HCEC 1CT (cell line): ENCODE results near the gene UFD1.

Experiments used
- DNase-seq: peaks from one replicate; pipeline ENCODE4 v3.0.0-alpha.2; 2017

The UFD1 gene, protein sequence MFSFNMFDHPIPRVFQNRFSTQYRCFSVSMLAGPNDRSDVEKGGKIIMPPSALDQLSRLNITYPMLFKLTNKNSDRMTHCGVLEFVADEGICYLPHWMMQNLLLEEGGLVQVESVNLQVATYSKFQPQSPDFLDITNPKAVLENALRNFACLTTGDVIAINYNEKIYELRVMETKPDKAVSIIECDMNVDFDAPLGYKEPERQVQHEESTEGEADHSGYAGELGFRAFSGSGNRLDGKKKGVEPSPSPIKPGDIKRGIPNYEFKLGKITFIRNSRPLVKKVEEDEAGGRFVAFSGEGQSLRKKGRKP

DNA sequence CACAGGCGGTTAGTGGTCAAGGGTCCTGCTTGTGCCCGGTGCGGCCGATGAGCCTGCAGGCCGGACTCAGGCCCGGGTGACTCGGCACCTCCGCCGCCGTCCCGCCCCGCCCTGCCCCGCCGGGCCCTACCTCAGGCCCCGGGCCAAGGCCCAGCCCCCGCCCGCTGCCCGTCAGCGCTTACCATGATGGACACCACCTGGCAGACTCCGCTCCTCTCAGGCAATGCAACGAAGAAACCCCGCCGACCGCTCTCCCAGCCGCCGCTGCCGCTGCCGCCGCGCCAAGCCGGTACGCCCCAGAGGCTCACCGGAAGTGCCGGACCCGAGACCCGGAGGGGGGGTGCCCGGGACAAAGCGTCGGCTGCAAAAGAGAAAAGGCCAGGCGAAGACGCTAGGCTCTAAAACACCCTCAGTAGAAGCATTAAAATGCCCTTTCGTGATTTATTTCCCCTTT, at the start of gene UFD1:
TSS of gene UFD1 (minus strand) at position 293 of the 454 bp plus-strand sequence. CDS start at position 185, 108 bp downstream.
- peak; percentile 94 for DNase-seq

DNA sequence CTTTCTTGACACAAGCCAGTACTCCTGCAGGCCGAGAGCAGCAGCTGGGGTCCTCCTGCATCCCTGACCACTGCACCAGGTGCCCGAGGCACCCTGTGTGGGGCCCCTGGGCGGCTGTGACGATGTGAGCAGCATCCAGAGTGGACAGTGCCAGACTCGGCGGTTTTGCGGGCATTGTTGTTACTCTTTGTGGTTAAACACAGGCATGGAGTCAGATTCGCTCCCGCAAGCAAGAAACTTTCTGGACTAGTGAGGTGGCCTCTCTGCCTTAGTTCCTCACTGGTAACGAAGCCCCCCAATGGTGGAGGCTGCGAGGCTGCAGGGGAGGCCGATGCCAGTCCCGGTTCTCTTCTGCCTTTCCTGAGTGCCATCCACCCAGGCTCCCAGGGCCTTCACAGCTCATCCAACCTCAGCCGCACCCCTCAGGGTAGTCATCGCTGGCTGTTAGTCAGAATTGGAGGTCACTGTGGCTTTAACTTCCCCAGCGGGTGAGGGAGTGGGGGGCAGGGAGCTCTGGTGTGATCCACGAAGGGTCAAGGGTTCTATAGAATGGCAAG, 48.9 kb upstream of the UFD1 start:
- DNase-seq = peak; percentile 63

DNA sequence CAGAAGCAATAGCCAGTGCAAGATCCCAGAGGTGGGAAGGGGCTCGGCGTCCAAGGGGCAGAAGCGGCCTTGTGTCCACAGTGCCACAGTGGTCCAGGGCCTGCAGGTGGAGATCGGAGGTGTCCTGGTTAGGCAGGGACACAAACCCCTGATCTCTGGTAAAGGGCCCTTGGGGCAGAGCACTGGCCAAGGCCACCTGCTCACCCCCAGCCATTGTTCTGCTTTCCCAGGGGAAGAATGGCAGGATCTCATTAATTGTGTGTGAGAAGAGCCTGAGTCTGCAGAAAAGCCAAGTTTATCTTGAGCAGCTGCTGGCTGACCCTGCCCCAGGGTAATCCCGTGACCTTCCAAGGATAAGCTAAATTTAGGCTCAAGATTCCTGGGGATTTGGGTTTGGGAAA, 48.3 kb upstream of the UFD1 start:
- no peak for DNase-seq

DNA sequence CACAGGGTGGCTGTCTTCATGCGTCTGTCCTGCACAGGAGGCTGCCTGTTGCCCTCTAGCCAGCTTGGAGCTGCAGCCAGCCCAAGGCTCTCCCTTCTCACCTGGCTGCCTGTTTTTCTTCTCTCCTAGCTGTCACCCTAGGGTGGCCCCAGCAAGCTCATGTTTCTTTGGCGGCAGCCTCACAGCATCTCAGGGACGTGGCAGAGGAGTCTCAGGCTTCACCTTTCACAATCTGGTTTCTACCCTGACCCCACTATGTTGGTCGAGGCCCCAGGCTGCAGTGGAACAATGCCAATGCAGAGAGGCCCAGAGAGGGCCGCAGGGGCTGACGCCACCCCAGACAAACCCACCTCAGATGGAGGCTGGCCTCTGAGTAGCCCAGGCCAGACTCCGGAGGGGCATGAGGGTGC, 47.7 kb upstream of the UFD1 start:
- no peak for DNase-seq

DNA sequence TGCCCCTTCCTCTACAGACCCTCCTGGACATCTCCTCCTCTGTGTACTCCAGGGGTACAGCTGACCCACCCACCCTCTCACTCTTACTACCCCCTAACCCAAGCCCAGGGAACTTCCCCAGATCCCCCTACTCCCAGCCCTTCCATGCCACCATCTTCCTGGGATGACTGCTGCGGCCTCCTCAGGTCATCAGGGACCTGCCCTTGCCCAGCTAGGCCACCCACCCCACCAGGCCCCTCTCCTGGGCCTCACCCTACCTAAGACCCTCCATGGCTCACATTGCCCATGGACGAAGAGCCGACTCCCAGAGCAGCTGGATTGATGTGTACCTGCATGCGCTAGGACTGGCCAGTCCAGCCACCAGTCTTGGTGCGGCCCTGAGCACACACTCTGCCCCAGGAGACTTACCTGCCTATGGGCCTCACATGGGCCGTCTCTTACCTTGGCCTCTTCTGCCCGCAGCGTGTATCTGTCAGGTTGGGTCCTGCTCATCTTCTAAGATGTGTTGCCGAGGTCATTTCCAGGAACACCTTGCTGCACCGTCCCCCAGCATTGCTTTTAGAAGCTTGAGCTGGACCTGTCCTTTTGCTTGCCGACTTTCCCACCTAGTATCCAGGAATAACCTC, 47.2 kb upstream of the UFD1 start:
- no peak for DNase-seq

DNA sequence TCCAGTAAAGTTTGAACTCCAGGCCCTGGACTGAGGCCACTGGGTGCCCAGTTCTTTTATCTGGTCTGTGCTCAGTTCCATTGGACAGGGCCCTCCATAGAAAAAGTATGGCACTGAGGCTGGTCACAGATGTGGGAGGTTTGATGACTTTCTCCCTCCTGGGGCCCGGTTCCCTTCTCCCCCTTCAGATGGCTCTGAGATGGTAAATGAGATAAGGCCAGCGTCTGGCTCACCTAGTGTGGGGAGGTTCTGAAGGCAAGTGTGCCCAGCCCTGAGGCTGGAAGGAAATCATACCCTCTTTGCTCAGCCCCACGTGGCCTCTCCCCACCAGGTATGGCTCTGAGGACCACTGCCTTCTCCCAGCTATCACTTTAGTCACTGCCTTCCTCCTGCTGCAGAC, 46.7 kb upstream of the UFD1 start:
- DNase-seq = no peak

DNA sequence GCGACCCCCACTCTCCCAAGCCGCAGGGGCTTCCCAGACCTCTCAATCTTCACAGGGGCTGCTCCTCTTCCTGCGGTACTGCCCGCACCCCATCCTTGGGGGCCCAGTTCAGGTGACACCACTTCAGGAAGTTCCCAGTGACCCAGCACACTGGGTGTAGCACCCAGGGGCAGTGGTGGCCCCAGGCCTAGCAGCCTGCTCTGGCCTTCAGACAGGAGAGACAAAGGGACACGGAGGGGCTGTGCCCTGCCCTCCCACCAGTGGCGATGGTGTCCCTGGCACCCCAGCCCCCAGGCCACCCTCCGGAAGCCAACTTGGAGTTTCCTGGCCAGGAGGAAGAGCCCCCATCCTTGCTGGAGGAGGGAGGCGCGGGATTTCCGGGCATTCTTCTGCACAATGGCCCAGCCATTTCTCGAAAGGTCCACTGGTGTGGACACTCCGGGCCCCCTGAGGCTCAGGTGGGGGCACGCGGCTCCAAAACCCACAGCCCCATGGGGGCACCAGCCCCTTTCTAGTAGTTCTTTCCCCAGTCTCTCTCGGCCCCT, 46.2 kb upstream of the UFD1 start:
- DNase-seq = no peak

DNA sequence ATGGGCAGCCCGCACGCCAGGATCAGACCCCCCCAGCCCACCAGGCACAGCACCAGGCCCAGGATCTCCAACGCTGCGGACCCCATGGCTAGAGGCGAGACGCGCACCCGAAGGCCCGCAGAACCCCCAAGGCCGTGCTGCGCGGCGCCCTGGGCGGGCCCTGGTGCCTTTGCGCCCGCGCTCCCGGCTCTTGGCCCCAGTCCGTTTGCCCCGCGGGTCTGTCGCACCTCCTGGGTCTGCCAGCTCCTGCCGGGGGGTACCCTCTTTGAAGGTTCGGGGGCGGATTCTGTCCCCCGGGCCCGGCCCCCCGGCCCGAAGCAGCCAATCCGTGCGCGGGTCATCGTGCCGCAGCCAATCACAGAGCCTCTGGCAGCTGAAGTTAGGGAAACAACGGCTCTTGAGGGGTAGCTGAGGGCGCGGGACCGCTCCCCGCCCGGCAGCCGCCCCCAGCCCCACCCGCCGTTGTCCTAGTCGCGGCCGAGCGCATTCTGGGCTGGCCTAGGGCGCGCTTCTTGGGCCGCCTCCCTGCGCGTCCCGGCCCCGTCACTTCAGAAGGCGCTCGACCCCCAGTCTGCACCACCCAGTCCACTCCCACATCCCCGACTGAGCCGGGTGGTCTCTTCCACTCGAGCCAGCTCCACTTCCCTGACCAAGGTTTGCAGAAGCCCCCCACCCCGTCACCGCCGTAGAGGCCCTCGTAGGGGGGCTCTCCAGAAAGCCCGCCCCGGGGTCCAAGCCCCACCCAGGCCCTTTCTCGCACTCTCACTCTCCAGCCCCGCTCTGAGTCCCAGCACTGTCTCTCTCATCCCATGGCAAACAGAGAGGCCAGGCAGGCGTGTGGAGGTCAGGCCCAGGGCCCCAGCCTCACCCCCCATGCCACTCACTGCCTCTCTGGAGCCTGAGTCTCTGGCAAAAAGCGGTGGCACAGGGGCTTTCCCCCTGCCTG, 45.5 kb upstream of the UFD1 start, which contains the start of gene CLDN5:
TSS of gene CLDN5 (minus strand) at position 241 of the 946 bp plus-strand sequence. CDS start at position 86, 155 bp downstream.
- no peak for DNase-seq

DNA sequence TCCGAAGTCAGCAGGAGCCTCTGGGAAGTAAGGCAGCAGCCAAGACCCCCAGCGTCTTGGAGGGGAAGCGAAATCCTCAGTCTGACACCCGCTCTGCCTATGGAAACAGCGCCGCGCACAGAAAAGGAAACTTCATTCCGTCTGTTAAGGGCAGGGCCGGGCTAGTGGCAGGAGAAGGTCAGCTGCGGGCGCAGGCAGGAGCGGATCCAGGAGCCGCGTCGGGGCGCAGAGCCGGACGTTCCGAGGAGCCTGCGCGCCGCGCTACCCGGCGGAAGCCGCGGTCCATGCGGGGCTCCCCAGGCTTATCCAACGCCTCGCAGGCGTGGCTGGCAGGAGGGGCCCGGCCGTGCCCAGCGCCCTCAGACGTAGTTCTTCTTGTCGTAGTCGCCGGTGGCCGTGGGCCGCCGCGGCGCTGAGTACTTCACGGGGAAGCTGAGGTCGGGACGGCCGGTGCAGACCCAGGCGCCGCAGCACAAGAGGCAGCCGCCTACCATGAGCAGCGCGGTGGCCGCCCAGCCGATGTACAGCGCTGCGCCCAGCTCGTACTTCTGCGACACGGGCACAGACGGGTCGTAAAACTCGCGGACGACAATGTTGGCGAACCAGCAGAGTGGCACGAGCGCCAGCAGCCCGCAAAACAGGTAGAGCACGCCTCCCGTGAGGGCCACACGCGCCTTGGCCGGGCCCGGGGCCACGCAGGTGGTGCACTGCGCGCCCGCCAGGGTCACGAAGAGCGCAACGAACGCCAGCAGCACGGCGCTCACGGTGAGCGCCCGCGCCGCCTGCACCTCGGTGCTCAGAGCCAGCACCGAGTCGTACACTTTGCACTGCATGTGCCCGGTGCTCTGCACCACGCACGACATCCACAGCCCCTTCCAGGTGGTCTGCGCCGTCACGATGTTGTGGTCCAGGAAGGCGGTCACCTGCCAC, 44.5 kb upstream of the UFD1 start:
- peak; percentile 19 for DNase-seq

DNA sequence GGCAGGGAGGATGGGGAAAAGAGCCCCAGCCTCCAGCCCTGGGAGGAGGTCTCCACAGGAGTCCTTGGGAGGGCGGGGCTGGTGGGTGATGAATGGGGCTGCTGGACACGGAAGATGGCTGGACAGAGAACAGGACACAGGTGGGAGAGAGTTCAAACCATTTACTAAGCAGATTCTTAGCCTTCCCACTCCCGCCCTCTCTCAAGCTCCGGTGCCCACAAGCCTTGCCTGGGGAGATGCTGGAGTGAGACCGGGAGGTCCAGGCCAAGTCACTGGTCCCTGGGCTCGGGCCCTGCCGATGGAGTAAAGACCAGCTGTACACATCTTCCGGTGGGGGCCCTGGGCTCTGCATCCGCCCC, 43.9 kb upstream of the UFD1 start:
- DNase-seq = no peak

DNA sequence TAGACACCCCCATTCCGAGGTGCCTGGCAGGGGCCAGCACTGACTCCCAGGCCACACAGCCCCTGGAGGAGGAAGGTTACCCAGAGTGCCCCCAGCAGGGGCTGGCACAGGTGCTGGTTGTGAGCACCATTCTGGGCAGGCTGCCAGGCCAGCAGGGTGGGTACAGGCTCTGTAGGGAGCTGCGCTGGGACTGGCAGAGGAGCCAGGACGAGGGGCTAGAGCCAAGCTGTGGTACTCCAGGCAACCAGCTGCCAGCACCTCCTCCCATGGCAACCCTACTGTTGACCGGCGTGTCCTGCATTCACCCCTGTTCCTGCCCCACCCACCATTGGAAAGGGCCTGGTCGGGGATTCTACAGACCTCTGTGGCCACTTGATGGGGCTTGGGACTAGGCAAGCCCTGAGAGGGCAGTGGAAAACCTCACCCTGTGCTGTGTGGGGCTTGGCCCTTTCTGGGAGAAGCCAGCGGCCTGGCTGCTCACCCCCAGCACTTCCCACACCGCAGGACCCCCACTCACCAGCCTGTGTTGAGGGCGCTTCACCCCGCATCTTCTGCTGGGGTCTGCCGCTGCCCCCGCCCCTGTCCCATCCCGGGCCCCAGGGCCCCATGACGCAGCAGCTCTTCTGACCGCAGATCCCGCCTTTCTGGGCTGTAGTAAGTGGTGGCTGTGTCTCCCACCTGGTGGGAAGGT, 43.3 kb upstream of the UFD1 start:
- DNase-seq = no peak

DNA sequence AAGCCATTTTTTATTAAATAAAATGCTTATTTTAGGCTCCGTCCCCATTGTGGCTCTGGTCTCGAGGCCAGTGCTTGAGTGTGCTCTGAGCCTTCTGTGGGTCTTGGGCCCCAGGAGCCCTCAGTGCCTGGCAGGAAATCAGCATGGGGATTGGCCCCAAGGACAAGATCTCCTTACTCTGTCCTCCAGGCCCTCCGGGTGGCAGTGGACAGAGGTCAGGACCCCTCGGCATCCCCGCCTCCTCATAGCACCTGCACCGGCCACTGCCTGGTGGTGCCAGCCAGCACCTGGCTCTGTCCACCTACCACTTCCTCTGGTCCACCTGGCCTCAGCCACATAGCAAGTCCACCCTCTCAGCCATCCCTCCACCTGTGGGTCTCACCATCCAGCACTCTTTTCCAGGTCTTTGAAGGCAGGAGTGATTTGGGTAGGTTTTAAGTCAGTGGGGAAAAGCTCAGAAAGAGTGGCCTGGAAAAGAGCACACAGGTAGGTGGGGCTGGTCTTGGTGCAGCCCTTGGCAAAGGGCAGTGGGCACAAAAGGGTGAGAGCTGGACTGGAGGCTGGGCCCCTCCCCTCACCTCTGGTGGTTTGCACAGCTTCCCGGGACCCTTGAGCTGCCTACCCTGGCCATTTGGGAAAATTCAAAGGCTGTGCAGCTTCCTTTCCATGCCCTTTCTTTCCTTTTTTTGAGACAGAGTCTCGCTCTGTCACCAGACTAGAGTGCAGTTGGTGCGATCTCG, 41.7 kb upstream of the UFD1 start:
- no peak for DNase-seq

DNA sequence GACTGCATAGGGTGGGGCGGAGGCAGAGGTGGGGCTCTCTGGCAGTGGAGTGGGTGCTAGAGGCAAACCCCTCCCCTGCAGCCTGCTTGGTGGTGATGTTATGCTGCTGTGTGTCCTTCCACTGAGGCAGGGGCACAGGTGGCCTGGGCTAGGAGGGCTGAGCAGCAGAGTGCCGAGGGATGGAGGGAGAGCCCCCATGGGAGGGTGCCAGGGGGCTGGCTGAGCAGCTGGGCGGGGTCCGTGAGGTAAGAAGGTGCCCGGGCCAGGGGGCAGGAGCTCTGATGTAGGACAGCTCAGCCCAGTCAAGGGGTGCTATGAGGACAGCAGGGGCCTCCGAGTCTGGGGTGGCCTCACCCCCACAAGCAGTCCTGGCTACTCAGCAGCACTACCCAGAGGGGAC, 41.0 kb upstream of the UFD1 start:
- no peak for DNase-seq

DNA sequence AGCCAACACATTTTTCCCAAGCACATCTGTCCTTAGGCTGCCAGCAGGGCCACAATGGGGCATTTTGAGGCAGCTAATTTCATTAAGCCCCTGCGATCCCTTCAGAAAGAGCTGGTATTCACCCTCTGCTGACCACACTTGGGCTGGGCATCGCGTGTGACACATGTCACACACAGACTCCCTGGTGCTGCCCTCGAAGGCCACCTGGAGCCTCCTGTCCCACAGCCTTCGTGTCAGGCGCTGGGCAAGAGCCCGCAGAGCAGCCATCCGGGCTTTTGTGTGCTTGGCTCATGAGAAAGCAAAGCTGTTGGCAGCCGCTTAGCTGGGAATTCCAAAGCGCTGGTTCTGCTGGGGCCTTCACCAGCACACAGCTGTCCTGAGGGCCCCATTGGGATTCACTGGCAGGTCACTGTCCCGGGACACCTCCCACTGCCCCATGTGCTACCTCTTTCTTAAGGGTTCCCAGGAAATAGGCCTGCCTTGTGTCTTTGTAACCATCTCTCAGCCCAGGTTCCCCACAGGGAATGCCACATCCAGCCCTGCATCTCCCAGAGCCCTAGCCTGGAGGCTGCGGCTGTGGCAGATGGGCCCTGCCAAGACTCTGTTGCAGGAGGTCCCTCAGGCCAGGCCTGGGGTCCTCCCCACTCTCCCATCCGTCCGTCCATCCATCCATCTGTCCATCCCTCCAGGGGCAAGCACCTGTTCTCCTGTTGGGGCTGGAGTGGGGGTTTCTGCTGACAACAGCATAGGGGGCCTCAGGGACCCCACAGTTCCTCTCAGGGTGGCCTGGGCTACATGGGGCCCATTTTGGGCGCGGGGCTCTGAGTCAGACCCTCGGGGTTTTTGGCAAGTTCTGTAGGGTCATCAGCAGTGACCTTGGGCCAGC, 40.3 kb upstream of the UFD1 start:
- no peak for DNase-seq

DNA sequence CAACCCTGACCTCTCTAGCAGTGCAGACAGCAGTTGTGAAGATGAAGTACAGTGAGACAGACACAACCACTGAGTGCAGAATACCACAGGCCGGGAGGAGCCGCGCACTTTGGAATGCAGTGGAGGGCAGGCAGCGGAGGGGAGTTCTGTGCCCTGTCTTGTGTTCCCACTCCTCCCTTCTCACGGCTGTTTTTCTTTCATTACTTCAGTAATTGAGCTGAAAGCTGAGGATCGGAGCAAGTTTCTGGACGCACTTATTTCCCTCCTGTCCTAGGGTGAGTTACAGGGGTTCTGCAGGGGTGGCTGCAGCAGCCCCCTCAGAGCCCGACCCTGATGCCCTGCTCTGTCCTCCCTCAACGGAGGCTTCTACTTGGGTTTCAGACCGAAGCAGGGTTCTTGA, 39.6 kb upstream of the UFD1 start:
- no peak for DNase-seq

DNA sequence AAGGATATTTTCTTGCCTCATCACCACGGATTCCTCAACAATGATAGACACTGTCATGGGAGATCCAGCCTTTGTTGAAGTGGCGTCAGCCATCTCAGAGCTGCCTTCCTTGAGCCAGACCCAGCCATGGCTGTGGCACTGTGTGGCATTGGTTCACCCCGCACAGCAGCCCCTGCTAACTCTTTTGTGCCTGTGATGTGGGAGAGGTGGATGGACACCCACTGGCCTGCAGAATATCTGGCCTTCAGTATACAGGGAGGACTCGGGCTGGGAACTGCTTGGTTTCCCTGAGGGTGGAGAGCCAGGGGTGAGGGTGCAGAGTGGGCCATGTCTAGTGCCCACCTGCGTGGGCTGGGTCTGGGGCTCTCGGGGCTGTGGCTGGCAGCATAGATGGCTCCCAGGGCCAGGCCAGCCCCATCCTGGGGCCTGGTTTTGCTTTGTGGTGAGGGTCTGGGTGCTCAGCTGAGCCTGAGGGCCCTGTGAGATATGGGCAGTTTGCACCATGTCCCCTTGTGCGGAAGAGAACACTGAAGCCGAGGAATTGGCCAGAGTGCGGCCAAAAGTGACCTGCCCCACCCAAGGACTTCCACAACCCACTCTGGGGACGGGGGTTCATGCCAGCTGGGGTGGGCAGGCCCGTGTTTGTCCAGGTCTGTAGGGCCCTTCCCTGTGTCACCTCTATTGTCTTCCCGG, 39.1 kb upstream of the UFD1 start:
- no peak for DNase-seq

DNA sequence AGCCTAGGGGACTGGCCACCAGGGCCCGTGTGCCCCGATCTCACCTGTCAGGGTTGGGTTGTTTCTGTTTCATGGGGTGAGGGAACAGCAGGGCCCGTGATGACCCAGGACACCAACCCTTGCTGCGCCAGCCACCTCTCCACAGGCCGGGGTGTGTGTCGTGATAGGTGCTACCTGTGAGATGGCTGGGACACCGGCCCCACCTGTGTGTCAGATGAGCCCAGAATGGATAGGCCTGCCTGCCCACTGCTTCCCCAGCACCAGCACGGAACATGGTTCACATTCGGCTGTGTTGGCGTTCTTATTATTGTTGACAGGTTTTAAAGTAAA, 38.1 kb upstream of the UFD1 start:
- DNase-seq = no peak

DNA sequence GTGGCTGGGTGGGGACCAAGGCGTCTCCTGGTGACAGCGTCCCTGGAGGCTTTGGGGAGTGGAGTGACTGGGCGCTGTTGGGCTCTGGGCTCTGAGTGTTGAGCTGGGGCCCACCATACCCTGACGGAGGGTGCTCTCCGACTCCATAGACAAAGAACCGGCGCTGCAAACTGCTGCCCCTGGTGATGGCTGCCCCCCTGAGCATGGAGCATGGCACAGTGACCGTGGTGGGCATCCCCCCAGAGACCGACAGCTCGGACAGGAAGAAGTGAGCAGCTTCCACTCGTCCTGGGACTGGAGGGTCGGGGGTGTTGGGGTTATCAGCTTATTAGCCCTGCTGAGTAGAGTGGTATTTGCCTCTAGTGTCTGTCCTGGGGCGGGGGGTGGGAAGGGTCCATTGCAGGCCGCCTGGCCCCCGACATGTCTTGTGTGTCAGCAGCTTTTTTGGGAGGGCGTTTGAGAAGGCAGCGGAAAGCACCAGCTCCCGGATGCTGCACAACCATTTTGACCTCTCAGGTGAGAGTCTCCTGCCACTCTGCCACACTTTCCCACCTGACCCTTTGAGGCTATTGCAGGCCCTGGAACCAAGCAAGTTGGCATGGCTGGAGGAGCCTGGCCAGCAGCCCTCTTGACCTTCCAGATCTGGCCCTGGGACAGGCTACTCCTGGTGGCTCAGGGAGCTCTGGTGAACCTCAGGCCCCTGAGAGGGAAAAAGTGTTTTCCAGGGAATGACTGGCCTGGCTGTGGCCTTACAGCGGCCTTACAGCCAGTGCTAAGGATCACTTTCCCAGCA, 37.6 kb upstream of the UFD1 start:
- no peak for DNase-seq
